AG09319 (cell line): ENCODE data around the gene BRMS1.

Experiments
- DNase-seq: peaks from one replicate; pipeline ENCODE4 v3.0.0-alpha.2; 2010; ENCODE audit warnings: low read depth; ENCODE audit errors: extremely low read depth
- TF ChIP-seq, protein P1 (sequence below): IDR thresholded peaks from 2 replicates; pipeline ENCODE4 v1.5.1; 2011; ENCODE audit warnings: low read depth, mild to moderate bottlenecking, inconsistent platforms, low read length, moderate library complexity

The BRMS1 gene

DNA sequence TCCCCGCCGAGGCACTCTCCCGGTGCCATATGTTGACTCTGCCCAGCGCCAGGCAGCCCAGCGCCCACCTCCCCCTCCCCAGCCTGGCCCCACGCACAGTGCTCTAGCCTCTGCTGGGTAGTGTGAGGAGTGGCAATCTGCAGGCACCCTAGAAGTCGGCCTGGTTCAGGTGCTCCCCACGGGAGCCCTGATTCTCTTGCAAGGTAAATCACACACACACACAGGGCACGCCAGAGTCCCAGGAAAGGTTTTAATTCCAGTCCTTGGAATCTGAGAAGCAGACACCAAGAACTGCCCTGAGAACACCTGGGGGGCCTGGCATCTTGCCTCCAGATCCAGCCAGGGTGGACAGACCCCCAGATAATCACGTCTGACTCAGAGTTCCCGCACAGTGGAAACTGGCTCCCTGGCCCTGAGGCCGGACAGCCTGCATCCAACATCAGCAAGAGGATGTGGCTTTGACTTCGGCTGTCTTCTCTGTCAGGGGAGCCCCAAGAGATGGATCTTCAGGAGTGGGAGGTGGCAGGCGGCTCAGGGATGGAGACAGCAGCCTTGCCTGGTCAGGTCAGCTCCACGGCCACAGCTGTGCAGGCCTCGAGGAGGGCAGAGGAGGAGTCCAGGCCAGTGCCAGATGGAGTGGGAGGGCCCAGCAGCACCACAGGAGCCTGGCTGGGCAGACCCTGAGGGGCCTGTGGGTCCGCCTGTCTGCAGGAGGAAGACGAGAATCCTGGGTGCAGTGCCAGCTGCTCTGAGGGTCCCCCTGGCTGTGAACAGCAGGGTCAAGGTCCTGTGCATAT lies 7.6 kb downstream of the BRMS1 start:
- TF ChIP-seq, protein P1, sequence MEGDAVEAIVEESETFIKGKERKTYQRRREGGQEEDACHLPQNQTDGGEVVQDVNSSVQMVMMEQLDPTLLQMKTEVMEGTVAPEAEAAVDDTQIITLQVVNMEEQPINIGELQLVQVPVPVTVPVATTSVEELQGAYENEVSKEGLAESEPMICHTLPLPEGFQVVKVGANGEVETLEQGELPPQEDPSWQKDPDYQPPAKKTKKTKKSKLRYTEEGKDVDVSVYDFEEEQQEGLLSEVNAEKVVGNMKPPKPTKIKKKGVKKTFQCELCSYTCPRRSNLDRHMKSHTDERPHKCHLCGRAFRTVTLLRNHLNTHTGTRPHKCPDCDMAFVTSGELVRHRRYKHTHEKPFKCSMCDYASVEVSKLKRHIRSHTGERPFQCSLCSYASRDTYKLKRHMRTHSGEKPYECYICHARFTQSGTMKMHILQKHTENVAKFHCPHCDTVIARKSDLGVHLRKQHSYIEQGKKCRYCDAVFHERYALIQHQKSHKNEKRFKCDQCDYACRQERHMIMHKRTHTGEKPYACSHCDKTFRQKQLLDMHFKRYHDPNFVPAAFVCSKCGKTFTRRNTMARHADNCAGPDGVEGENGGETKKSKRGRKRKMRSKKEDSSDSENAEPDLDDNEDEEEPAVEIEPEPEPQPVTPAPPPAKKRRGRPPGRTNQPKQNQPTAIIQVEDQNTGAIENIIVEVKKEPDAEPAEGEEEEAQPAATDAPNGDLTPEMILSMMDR: no peak
- no peak for DNase-seq

DNA sequence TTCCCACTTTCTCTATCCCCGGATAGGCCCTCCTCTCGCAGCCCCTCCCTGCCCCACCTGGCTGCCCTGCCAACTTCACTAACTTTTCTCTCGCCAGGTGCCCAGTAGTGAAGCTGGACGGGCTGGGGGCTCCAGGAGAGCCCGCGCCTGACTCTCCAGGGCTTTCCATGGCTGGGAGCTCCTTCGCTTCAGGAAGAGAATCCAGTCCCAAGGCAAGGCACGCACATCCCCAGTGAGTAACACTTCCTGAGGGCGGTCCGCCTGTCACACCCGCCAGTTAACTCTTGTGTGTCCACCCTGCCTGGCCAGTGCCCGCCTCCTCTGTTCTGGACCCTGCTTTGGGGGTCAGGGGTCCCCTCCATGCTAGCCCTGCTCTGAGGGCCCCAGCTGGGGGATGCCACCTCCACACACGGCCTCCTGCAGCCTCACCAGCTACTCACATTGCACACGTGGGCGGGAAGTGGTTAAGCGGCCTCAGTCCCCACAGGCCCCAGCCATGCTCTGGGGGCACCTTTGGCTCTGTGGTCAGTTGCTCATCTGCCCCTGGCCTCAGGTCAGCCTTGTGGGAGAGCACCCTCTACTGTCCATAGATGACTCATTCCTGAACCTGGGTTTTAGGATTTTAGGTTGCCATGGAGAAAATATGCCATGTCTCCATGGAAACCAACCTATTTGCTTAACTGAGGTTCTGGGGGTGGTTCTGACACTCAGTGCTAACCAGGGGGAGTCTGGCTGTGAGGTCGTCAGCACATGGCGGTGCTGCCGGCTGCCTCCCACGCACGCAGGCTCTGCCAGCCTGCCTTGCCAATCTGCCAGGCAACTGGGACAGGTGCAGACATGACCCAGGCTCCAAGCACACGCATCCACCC lies 8.4 kb downstream of the BRMS1 start, which contains the start of gene RIN1:
Gene RIN1 (minus strand): TSS at position 201 of the 869 bp plus-strand sequence. CDS start 32 bp downstream, at position 169.
- DNase-seq: peak; percentile 87
- TF ChIP-seq, protein P1: peak; percentile 60

DNA sequence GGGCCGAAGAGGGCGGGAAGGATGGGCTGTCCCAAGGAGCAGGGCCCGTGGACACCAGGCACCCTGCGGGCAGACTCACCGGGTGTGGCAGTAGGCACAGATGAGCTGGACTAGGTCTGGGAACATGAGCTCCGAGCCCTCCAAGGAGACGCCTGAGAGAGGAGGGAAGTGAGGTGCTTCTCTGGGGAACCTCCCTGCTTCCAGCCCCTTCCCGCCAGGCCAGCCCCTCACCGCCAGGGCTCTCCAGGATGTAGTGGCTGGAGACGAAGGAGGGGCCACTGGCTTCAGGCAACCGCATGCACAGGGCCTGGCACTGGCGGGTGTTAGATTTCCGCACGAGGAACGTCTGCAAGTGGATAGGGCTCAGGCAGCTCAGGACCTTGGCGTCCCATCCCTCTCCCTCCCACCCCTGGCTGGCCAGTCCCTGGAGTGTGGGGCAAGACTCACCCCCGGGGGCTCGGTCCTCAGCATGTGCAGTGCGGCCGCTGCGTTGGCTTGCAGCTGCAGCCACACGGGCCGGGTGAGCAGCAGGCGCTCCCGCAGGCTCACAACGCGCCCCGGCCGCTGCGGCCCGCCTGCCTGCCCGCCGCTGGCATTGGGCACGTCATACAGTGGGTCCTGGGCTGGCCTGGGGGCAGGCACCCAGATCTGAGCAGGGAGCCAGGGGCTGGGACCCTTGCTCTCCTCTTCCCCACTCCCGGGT lies 9.2 kb downstream of the BRMS1 start:
- TF ChIP-seq, protein P1: no peak
- no peak for DNase-seq

DNA sequence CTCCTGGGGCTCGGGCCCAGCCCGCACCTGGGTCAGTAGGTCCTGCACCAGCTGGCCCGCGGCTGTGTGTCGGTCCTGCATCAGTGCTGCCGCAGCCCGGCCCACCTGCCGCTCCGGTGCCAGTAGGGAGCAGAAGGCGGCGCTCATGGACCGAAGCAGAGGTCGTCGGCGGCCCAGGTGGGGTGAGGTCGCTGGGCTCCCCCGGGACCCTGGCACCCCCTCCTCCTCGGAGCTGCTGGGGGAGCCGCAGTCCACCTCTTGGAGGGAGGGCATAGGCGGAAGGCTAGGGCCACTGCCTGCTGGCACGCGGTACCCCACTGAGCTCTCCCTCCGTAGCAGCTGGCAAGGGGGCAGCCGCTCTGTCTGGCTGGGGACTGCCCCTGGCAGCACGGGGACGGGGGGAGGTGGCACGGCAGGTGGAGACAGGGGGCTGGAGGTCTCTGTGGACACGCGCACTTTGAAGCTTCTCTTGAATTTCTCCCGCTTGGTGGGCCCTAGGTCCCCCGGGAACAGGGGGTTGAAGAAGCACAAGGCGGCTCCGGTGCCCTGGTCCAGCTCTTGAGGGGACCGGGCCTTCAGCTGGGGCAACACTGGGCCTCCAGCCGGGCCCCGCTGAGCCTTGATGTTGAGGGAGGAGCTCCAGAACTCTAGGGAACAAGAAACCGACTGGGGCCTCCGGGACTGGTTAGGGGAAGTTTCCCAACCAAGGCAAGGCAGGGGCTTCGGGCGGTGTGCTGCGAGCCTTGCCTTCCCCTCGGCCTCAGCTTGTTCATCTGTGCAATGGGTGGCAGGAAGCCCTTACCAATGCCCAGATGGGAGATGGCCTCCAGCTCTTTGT lies 10.1 kb downstream of the BRMS1 start:
- DNase-seq: no peak

DNA sequence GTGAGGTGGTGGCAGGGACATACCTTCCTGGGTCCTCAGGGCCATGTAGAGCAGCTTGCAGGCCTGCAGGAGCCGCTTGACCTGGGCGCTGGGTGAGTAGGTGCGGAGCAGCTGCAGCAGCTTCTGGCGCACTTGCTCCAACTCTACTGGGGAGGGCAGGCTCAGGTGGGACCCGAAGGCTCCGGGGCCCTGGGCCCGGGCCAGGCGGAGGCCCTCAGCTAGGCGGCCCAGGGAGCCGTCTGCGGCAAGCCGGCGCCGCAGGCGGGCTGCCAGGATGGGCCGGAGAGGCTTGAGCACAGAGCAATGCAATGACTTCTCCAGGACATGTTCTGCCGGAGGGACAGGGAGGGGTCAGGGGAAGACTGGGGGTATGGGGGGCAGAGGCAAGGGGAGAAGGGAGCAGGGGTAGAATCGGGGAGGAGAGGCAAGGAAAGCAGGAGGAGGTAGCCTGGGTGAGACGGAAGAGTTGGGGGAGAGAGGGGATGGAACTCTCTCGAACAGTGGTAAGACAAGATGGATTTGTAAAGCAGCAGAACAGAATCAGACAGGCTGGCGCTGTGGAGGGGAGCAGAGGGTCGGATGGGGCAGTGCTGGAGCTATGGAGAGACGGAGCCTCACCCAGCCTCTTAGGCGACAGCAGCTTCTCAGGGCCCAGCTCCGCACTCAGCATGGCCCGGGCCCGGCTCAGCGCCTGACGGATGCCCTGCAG lies 10.9 kb downstream of the BRMS1 start:
- no peak for DNase-seq
- TF ChIP-seq, protein P1: no peak

More for the DNA sequence above, 10.1 kb downstream of the BRMS1 start:
- TF ChIP-seq, protein P1: no peak

DNA sequence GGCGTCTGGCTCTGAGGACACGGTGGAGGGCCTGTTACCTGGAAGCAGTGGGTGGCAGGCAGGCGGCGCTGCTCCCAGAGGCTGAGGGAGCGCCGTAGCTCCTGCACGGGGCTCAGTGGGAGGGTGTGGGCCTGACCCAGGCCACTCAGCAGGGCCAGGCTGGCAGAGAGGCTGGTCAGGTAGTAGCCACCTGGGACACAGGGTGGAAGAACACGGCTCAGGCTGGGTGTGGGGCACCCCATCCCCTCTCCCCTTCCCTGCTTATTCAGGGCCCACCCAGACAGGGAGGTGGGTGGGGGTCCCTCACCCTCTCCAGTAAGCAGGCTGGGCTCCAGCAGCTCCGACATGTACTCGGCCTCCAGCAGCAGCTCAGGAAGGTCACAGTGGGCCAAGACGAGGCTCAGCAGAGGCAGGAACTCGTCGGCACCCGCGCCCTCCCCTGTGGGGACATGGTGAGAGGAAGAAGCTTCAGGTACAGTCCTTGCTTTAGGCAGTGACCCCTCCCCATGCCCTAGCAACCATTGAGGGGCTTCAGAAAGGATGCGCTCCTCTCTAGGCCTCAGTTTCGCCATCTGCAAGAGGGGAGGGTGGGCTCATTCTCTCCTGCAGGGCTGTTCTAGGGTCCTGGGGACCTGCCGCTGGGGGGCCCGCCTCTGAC lies 11.6 kb downstream of the BRMS1 start:
- TF ChIP-seq, protein P1: no peak
- DNase-seq: no peak
